ENCODE results near the gene ROR2.

DNA sequence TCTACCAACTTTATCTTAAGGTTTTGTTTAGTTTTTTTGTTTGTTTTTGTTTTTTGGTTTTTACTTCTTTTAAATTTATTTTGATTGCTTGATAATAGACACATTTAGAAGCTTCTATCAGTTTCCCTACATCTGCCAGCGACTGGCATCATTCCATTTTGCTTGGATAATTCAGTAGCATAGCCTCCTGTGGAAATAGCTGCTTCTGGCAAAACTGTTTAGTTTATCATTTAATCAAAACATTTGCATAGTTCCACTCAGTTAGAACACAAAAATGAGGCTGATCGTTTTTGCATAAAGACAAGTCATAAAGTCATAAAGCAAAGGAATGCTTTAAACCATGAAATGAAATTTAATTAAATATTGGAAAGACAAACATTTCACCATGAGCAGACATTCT, 392.7 kb downstream of the ROR2 start:
- TF ChIP-seq CTCF (IDR thresholded peaks at IDR 0.05; ENCODE audit: borderline replicate concordance, extremely low read depth, low read length, poor library complexity, severe bottlenecking) (no peak), EZH2 (IDR thresholded peaks at IDR 0.05; ENCODE audit: borderline replicate concordance, low read depth, low read length, severe bottlenecking) (no peak)
